Astrocyte (in vitro differentiated cells and primary cell): Measurements from ENCODE around the gene FOXL3.

Experiments used
- CTCF ChIP-seq: IDR thresholded peaks from 2 replicates; pipeline ENCODE4 v1.5.1; 2011; ENCODE audit warnings: low read depth, mild to moderate bottlenecking, inconsistent platforms, low read length, moderate library complexity; ENCODE audit not compliant: insufficient read depth
- EZH2 ChIP-seq: IDR thresholded peaks from 2 replicates; pipeline ENCODE4 v1.6.1; 2012; ENCODE audit warnings: mild to moderate bottlenecking, low read length, inconsistent platforms; ENCODE audit not compliant: insufficient read depth

- no peak for TF ChIP-seq CTCF
- TF ChIP-seq EZH2: no peak
Measured at GRCh38 chr7:335358-336148, 45.6 kb downstream of the FOXL3 start.
